ENCODE results near the gene ALKBH1. TPM values are rescaled to one million over a fixed set of nuclear protein-coding genes. Genes with fewer than 3 reads are reported as not detected.
A peak's percentile ranks its signal among the peaks of the same experiment; 100 is the strongest.

ALKBH1 gene
- total and polyA plus RNA-seq, 8 donors = 5.7 to 21.6 (median 10.2) TPM; not detected in 1

GRCh38 chr14:77691259-77691658, 16.6 kb downstream of the ALKBH1 start:
- Histone ChIP-seq H3K9me3 (no peaks in the 10 kb centered on the region), H3K4me3 (no peak overlapping the region), H3K36me3 (peaks cover 13 to 90% (median 86%) of the 10 kb centered on the region in 4 donors), H3K27ac (no peak overlapping the region), H3K4me1 (no peaks in the 10 kb centered on the region), H3K27me3 (no peaks in the 10 kb centered on the region)
- 84 to 94% (median 92%) methylated on average over 2 of the region's 2 CpGs for WGBS, 5 donors
- DNase-seq = peak in 1 of 2 donors; percentile 46
- intact Hi-C loops (cut with DNase I; ENCODE audit: low total_unique reads) = no loop called here
- TF ChIP-seq CTCF (IDR thresholded peaks at IDR 0.05) (no peak), EP300 (IDR thresholded peaks at IDR 0.05) (no peak), POLR2A (IDR thresholded peaks at IDR 0.05) (no peak), POLR2AphosphoS5 (IDR thresholded peaks at IDR 0.05) (no peak)

- Histone ChIP-seq H3K27ac (peak overlapping the region in 4 of 5 donors; percentile 60 to 85 (median 68)), H3K27me3 (no peaks in the 10 kb centered on the region), H3K4me3 (no peak overlapping the region), H3K36me3 (peaks cover 6 to 70% (median 57%) of the 10 kb centered on the region in 4 donors), H3K4me1 (peaks cover 15 to 28% (median 19%) of the 10 kb centered on the region in 4 donors), H3K9me3 (no peaks in the 10 kb centered on the region)
- intact Hi-C loops (cut with DNase I; ENCODE audit: low total_unique reads) = no loop called here
- WGBS, 5 donors = 2 to 16% (median 13%) methylated on average over 1 of the region's 1 CpG
- TF ChIP-seq CTCF (IDR thresholded peaks at IDR 0.05) (no peak), POLR2AphosphoS5 (IDR thresholded peaks at IDR 0.05) (no peak), POLR2A (IDR thresholded peaks at IDR 0.05) (no peak), EP300 (IDR thresholded peaks at IDR 0.05) (no peak)
- DNase-seq = peak in 1 of 2 donors; percentile 17
These were observed 25.7 kb downstream of the ALKBH1 start for GRCh38 chr14:77682158-77682553.

GRCh38 chr14:77681196-77682157, 26.3 kb downstream of the ALKBH1 start:
- Histone ChIP-seq H3K27ac (peak overlapping the region; percentile 60 to 85 (median 72)), H3K27me3 (no peaks in the 10 kb centered on the region), H3K36me3 (peaks cover 6 to 66% (median 53%) of the 10 kb centered on the region in 4 donors), H3K4me1 (peaks cover 15 to 28% (median 19%) of the 10 kb centered on the region in 4 donors), H3K9me3 (no peaks in the 10 kb centered on the region), H3K4me3 (no peak overlapping the region)
- peak; percentile 42 to 64 for DNase-seq
- intact Hi-C loops (cut with DNase I; ENCODE audit: low total_unique reads) = no loop called here
- WGBS, 5 donors = 58 to 64% (median 62%) methylated on average over 7 of the region's 7 CpGs
- TF ChIP-seq POLR2AphosphoS5 (IDR thresholded peaks at IDR 0.05) = peak in 2 of 3 donors; percentile 31 to 38
- no peak for TF ChIP-seq CTCF (IDR thresholded peaks at IDR 0.05)
- TF ChIP-seq EP300 (IDR thresholded peaks at IDR 0.05) = no peak

GRCh38 chr14:77674931-77675330, 32.9 kb downstream of the ALKBH1 start:
- H3K36me3 ChIP-seq = peaks cover 28 to 78% (median 69%) of the 10 kb centered on the region in 4 donors
- intact Hi-C loops (cut with DNase I; ENCODE audit: low total_unique reads) = no loop called here
- WGBS, 5 donors = 33 to 65% (median 56%) methylated on average over 8 of the region's 8 CpGs
- DNase-seq = peak in 1 of 2 donors; percentile 77
- H3K27me3 ChIP-seq = no peaks in the 10 kb centered on the region
- H3K27ac ChIP-seq = peak overlapping the region in 3 of 5 donors; percentile 8 to 57 (median 26)
- no peak overlapping the region for H3K4me3 ChIP-seq
- H3K4me1 ChIP-seq = peaks cover 0 to 10% (median 4%) of the 10 kb centered on the region in 4 donors
- TF ChIP-seq POLR2AphosphoS5 (IDR thresholded peaks at IDR 0.05) (no peak), POLR2A (IDR thresholded peaks at IDR 0.05) (no peak), EP300 (IDR thresholded peaks at IDR 0.05) (no peak), CTCF (IDR thresholded peaks at IDR 0.05) (no peak)
- no peaks in the 10 kb centered on the region for H3K9me3 ChIP-seq
